ENCODE results near the gene ARFGEF3. TPM values are rescaled to one million over a fixed set of nuclear protein-coding genes. Genes with fewer than 3 reads are reported as not detected.

The ARFGEF3 gene
- total RNA-seq, 1 experiment from 2014 or later: 20.1 TPM

- DNase-seq (ENCODE audit: low spot score): no peak
- Mint-ChIP-seq H3K27me3 (ENCODE audit: low read depth) (no peaks in the 10 kb centered on the region), H3K9me3 (no peaks in the 10 kb centered on the region), H3K27ac (no peak overlapping the region), H3K4me3 (no peak overlapping the region), H3K4me1 (no peaks in the 10 kb centered on the region), H3K36me3 (no peaks in the 10 kb centered on the region)
- ChIA-PET CTCF (interaction anchor here (0.5 kb wide), 1 partner anchor 202 kb away, joined by 5 read pairs; no protein-coding TSS in a partner anchor), POLR2A (no interaction called here)
- ATAC-seq: no peak
- TF ChIP-seq SP1 (CRISPR knock-in tag; conservative IDR thresholded peaks at IDR 0.05): no peak
- TF ChIP-seq NFYB (CRISPR knock-in tag; conservative IDR thresholded peaks at IDR 0.05; ENCODE audit: low read depth): no peak
- no peak for TF ChIP-seq SMAD3 (CRISPR knock-in tag; IDR thresholded peaks at IDR 0.05; ENCODE audit: borderline replicate concordance)
- no peak for TF ChIP-seq ESRRA (CRISPR knock-in tag; IDR thresholded peaks at IDR 0.05; ENCODE audit: borderline replicate concordance)
- no peak for TF ChIP-seq FOXP1 (CRISPR knock-in tag; IDR thresholded peaks at IDR 0.05; ENCODE audit: borderline replicate concordance)
- TF ChIP-seq ATF3 (CRISPR knock-in tag; conservative IDR thresholded peaks at IDR 0.05): no peak
- no peak for TF ChIP-seq FOXK1 (CRISPR knock-in tag; IDR thresholded peaks at IDR 0.05)
- no peak for TF ChIP-seq GRHL2 (CRISPR knock-in tag; IDR thresholded peaks at IDR 0.05; ENCODE audit: insufficient replicate concordance, severe bottlenecking)
- TF ChIP-seq MLX (CRISPR knock-in tag; IDR thresholded peaks at IDR 0.05): no peak
- no peak for TF ChIP-seq ERG (CRISPR knock-in tag; IDR thresholded peaks at IDR 0.05)
- TF ChIP-seq HMGXB4 (CRISPR knock-in tag; IDR thresholded peaks at IDR 0.05): no peak
- TF ChIP-seq AFF4 (CRISPR knock-in tag; IDR thresholded peaks at IDR 0.05; ENCODE audit: borderline replicate concordance): no peak
- no peak for TF ChIP-seq ZNF425 (CRISPR knock-in tag; conservative IDR thresholded peaks at IDR 0.05)
- no peak for TF ChIP-seq USF2 (CRISPR knock-in tag; IDR thresholded peaks at IDR 0.05)
- TF ChIP-seq GABPB1 (CRISPR knock-in tag; IDR thresholded peaks at IDR 0.05): no peak
- TF ChIP-seq ZBTB43 (CRISPR knock-in tag; IDR thresholded peaks at IDR 0.05): no peak
- TF ChIP-seq STAT6 (CRISPR knock-in tag; conservative IDR thresholded peaks at IDR 0.05; ENCODE audit: low read depth): no peak
- no peak for TF ChIP-seq JUN (CRISPR knock-in tag; IDR thresholded peaks at IDR 0.05)
- no peak for TF ChIP-seq ZSCAN18 (CRISPR knock-in tag; IDR thresholded peaks at IDR 0.05)
Observed at GRCh38 chr6:138246650-138247440, 85.1 kb downstream of the ARFGEF3 start.
